A549 (cell line): ENCODE measurements around the gene SLC22A2.

Experiments used
- CTCF ChIP-seq: fragments of >200 bp; sonication (Bioruptor Twin); formaldehyde crosslinking; IDR thresholded peaks from 3 replicates; pipeline ENCODE4 v1.5.1; 2016
- SREBF2 ChIP-seq: fragments of 450-650 bp; IDR thresholded peaks from 2 replicates; pipeline ENCODE4 v1.6.1; 2014; ENCODE audit warnings: mild to moderate bottlenecking, moderate library complexity

- TF ChIP-seq SREBF2 = no peak
- no peak for TF ChIP-seq CTCF
These were observed 83.9 kb downstream of the SLC22A2 start for GRCh38 chr6:160174681-160175080.
